ENCODE results near the gene SPTA1. TPM values are rescaled to one million over a fixed set of nuclear protein-coding genes. Genes with fewer than 3 reads are reported as not detected.
"Not testable (repeated sequence)": the region's sequence is repeated elsewhere in the genome, so short reads cannot be mapped to it uniquely, and the experiment has no call there.

Gene SPTA1
- total RNA-seq, 1 donor from 2014 or later, result 1.4 TPM

DNA sequence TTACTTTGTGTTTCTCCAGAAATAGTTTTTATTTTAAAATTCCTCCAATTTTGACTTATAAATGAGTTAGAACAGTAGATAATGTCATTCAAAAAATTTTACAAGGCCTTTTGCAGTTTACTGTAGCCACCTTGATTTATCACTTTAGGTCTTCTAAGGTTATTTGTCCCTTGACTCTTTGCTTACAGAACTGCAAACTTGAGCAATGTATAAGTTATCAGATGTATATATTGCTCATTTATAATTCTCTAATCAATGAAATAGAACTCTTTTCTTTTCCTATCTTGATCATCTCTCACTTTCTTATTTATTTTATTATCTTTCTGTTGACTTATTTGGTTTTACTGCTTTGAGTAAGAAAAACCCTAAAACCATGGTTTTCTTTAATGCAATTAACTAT, 5.8 kb upstream of the SPTA1 start:
- Mint-ChIP-seq H3K9me3 (no peaks in the 10 kb centered on the region), H3K27ac (no peak overlapping the region), H3K4me3 (no peak overlapping the region), H3K36me3 (no peaks in the 10 kb centered on the region), H3K4me1 (no peaks in the 10 kb centered on the region), H3K27me3 (ENCODE audit: low read depth) (peaks cover 4% of the 10 kb centered on the region)
- no peak for DNase-seq (ENCODE audit: low spot score in 2 of 2, unreplicated experiment in 2 of 2)
- TF ChIP-seq, protein P1, sequence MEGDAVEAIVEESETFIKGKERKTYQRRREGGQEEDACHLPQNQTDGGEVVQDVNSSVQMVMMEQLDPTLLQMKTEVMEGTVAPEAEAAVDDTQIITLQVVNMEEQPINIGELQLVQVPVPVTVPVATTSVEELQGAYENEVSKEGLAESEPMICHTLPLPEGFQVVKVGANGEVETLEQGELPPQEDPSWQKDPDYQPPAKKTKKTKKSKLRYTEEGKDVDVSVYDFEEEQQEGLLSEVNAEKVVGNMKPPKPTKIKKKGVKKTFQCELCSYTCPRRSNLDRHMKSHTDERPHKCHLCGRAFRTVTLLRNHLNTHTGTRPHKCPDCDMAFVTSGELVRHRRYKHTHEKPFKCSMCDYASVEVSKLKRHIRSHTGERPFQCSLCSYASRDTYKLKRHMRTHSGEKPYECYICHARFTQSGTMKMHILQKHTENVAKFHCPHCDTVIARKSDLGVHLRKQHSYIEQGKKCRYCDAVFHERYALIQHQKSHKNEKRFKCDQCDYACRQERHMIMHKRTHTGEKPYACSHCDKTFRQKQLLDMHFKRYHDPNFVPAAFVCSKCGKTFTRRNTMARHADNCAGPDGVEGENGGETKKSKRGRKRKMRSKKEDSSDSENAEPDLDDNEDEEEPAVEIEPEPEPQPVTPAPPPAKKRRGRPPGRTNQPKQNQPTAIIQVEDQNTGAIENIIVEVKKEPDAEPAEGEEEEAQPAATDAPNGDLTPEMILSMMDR (IDR thresholded peaks at IDR 0.05; ENCODE audit: unreplicated experiment), result no peak

GRCh38 chr1:158691907-158692306, 5.4 kb upstream of the SPTA1 start:
- Mint-ChIP-seq H3K27ac (no peak overlapping the region), H3K36me3 (no peaks in the 10 kb centered on the region), H3K4me3 (no peak overlapping the region), H3K4me1 (no peaks in the 10 kb centered on the region), H3K9me3 (no peaks in the 10 kb centered on the region), H3K27me3 (ENCODE audit: low read depth) (peaks cover 4% of the 10 kb centered on the region)
- TF ChIP-seq, protein P1 (IDR thresholded peaks at IDR 0.05; ENCODE audit: unreplicated experiment), result no peak
- no peak for DNase-seq (ENCODE audit: low spot score in 2 of 2, unreplicated experiment in 2 of 2)

- not testable (repeated sequence) for DNase-seq (ENCODE audit: low spot score in 2 of 2, unreplicated experiment in 2 of 2); H3K4me3 Mint-ChIP-seq; H3K27me3 Mint-ChIP-seq (ENCODE audit: low read depth); H3K9me3 Mint-ChIP-seq; H3K4me1 Mint-ChIP-seq; H3K27ac Mint-ChIP-seq; H3K36me3 Mint-ChIP-seq
Observed at GRCh38 chr1:158691149-158691548, 4.6 kb upstream of the SPTA1 start.

GRCh38 chr1:158689875-158690274, 3.4 kb upstream of the SPTA1 start:
- DNase-seq (ENCODE audit: low spot score in 2 of 2, unreplicated experiment in 2 of 2), result no peak
- H3K27ac Mint-ChIP-seq, result no peak overlapping the region
- TF ChIP-seq, protein P1 (IDR thresholded peaks at IDR 0.05; ENCODE audit: unreplicated experiment), result no peak
- H3K36me3 Mint-ChIP-seq, result no peaks in the 10 kb centered on the region
- H3K9me3 Mint-ChIP-seq, result no peaks in the 10 kb centered on the region
- H3K4me1 Mint-ChIP-seq, result no peaks in the 10 kb centered on the region
- no peak overlapping the region for H3K4me3 Mint-ChIP-seq
- H3K27me3 Mint-ChIP-seq (ENCODE audit: low read depth), result peaks cover 1% of the 10 kb centered on the region

DNA sequence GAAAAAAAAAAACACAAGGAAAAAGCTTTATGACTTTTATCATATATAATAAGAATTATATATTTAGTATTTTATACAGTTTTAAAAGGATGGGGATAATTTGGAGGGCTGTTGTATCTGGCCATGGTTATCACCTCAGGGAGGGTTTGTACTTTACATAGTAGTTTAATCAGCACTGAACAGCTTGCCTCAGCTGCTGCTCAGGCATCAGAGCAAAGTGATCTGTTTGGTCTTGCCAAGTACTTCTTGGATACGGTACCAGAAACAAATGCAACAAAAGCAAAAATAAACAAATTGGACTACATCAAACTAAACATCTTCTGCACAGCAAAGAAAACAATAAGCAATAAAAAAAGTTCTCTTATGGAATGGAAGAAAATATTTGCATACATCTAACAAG, 2.6 kb upstream of the SPTA1 start:
- Mint-ChIP-seq H3K9me3 (no peaks in the 10 kb centered on the region), H3K27ac (no peak overlapping the region), H3K27me3 (ENCODE audit: low read depth) (no peaks in the 10 kb centered on the region), H3K36me3 (no peaks in the 10 kb centered on the region), H3K4me3 (no peak overlapping the region), H3K4me1 (no peaks in the 10 kb centered on the region)
- TF ChIP-seq, protein P1 (IDR thresholded peaks at IDR 0.05; ENCODE audit: unreplicated experiment), result no peak
- no peak for DNase-seq (ENCODE audit: low spot score in 2 of 2, unreplicated experiment in 2 of 2)

- not testable (repeated sequence) for H3K27ac Mint-ChIP-seq; H3K4me3 Mint-ChIP-seq; H3K9me3 Mint-ChIP-seq; H3K4me1 Mint-ChIP-seq; H3K36me3 Mint-ChIP-seq; DNase-seq (ENCODE audit: low spot score in 2 of 2, unreplicated experiment in 2 of 2); H3K27me3 Mint-ChIP-seq (ENCODE audit: low read depth)
Observed at GRCh38 chr1:158688343-158688742, 1.8 kb upstream of the SPTA1 start.

- Mint-ChIP-seq H3K27ac (no peak overlapping the region), H3K36me3 (no peaks in the 10 kb centered on the region), H3K4me1 (no peaks in the 10 kb centered on the region), H3K27me3 (ENCODE audit: low read depth) (peaks cover 6% of the 10 kb centered on the region), H3K4me3 (no peak overlapping the region), H3K9me3 (no peaks in the 10 kb centered on the region)
- TF ChIP-seq, protein P1 (IDR thresholded peaks at IDR 0.05; ENCODE audit: unreplicated experiment), result no peak
- DNase-seq (ENCODE audit: low spot score in 2 of 2, unreplicated experiment in 2 of 2), result no peak
Observed at GRCh38 chr1:158687037-158687436, 522 bp upstream of the SPTA1 start.
